Activated gamma-delta T cell treated with anti-CD3 and anti-CD28 coated beads, Interleukin-2, amount 50 U/mL, for 16 hours (primary cell): ENCODE results near the gene ADGRB3.
"Not testable (repeated sequence)": the region's sequence is repeated elsewhere in the genome, so short reads cannot be mapped to it uniquely, and the experiment has no call there.

Experiments
- DNase-seq: peaks from one replicate; pipeline ENCODE4 v3.0.0-alpha.2; 2020; ENCODE audit warnings: low read depth

Gene ADGRB3

DNA sequence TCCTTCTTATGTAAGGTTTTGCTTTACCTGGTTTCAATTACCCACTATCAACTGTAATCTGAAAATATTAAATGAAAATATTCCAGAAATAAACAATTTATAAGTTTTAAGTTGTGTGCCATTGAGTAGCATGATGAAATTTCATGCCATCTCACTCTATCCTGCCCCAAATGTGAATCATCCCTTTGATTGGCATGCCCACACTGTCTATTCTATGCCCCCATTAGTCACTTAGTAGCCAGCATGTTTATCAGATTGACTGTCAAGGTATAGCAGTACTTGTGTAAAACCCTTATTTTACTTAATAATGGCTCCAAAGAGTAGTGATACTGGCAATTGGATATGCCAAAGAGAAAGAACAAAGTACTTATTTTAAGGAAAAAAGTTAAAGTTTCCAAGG, 403.8 kb downstream of the ADGRB3 start:
- DNase-seq = no peak

DNA sequence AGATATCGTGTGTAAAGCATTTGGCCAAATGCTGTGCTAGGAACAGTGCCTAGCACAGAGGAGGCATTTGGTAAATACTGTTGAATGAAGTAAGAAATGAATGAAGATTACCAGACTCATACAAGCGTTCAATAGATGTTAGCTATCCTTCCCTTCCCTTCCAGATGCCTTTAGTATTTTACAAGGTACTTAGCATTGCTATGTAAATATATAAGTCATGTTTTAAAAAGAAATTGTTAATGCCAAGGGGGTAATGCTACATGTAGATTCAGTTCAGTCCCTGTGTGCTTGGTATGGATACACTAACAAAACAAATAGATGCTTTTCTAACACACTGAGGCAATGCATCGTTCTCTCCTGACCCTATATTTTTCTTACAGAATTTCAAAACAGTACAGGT, 407.2 kb downstream of the ADGRB3 start:
- no peak for DNase-seq

DNA sequence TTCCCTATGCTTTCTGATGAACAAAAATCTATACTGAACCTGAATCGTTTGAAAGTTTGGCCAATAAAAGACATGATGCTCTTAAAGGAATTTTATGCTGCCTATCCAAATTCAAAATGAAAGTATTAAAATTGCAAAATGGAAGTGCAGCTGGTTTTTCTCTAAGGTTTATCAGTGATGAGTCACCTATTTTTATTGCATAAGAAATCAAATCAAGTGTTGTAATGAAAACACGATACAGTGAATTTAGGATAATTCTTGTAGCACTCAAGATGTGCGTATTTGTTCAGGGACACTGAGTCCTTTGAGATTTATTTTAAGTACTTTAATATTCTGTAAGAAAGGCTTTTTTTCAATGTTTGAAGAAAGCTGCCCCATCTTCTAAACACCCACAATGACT, 409.5 kb downstream of the ADGRB3 start:
- no peak for DNase-seq

DNA sequence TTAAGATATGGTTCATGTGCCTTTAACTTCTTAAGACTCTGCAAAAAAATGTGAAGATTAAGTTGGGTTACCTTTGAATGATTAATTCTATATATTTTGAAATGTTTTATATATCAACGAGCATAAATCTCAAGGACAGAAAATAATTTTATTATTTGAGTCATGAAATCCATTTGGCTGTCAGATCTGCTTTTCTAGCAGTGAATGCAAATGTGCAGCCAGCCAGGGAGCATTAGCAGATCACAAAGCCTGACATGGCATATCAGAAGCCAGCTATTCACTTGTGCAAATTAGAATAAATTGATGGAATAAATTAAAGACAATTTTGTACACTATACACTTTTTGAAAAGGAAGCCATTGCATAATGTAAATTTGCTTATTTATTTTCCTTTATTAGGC, 424.3 kb downstream of the ADGRB3 start:
- DNase-seq = no peak

DNA sequence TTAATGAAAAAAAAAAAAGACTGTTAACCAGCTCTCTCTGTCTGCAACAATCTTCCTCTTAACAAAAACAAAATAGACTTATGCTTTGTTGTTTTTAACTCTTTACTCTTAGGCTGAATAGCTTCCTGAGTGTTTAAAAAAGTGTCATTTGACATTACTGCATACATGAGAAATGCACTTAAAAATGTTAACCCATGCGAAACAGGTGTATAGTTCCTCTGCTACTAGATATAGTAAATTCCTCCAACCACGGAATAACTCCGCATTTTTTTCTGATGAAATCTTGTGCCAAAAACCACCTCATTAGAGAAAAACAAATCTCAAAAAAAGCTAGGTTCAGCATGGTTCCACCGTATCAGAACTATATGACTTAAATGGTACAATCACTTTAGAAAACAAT, 426.0 kb downstream of the ADGRB3 start:
- no peak for DNase-seq

DNA sequence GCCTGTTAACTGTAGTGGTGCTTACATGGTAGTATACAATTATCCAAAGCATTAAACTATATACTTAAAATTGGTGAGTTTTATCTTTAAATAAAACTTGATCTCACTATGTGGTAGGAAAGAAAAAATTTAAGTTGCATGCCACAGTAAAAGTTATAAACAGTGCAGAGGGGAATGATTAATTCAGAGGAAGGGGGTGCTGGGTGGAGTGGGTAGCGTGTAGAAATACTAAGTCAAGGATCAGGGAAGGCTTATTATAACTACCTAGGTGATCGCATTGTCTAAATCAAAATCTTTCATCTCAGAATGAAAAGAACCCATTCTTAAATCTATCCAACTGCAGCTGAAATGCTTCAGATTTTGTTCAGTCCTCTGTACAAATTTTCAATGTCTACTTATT, 428.3 kb downstream of the ADGRB3 start:
- no peak for DNase-seq

DNA sequence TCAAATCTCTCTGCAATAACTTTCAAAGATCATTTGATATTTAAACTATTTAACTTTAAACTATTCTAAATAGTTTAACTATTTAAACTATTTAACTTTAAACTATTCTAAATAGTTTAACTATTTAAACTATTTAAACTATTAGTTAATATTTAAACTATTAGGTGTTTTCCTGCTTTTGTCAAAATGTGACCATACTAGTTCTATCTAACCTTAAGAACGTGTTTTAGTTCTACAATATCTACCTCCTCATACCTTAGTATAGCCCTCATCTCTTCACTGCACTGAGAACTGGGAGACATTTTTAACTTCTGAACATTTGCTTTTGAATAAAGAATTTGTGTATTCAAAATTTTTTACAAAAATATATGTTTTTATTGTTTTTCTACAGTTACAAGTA, 429.1 kb downstream of the ADGRB3 start:
- no peak for DNase-seq

DNA sequence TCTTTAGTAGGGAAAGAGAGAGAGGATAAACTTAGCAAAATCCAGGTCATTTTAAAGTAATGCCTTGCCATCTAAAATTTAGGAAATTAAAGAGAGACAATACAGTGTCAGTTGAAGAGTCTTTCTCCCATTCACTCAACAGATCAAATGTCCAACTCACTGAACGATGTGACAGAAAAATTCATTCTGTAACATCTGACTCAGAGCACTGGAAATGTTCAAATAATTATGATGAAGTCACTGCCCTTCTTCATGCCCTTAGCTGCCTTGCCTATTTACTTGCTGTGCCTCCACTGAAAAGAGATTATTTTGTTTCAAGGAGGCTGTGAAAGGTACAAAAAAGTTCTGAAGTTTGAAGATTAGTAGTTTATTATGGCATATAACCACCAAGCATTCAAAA, 434.8 kb downstream of the ADGRB3 start:
- no peak for DNase-seq

DNA sequence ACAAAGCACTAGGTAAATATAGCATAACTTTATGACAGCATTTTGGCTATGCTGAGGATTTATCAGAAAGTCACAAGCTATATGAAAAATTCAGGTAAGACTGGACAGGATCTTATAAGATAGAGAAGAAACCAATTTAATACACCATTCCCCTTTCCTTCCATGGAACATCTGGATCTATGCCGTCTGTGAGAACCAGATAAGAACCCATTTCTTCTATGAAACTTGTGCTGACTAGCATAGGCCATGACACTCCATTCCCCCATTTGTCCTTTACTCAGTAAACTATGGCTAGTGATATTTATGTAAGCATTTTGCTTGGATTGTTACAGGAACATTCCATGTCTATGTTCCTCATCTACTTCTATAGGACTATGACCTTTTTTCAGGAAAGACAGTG, 437.7 kb downstream of the ADGRB3 start:
- DNase-seq = no peak

DNA sequence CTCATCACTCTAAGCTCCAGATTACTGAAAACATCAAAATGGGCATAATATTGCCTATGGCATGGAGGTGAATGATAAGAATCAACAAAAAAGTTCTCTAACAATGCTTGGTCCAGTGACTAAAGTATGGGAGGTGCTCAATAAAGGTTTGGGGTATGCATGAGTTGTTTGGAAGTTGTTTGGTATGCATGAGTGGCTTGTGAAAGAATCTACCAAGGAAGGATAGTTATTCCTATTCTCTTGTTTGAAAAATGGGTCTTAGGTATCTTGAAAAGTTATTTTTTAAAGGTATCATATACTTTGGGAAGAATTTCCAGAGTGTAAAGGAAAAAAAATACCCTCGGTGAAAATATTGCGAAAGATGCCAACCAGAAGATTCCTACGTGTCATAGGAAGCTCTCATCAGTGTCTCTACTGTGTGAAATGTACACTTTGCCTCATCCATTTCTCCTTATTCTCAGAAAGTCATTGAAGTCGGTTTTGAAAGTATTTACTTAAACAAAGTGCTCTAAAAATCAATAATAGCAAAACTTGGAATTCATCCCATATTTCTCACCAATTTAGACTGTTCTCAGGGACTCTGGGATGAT, 449.8 kb downstream of the ADGRB3 start:
- no peak for DNase-seq

DNA sequence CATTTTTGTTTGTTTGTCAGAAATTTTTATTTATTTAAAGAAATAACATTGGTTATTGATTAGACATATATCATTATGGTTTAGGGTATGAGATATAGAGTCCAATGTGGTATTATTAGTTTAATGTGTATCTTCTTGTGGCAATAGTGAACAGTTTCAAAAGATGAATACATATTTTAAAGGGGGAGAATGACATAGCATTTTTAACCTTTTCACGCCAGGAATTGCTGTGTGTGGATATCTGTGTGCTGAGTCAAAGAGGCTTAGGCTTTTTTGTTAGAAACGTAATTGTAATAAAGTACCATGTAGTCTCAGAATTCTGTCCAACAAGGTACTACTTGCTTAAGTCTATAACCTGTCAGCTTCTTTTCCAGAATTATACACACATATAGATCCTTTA, 451.6 kb downstream of the ADGRB3 start:
- no peak for DNase-seq

DNA sequence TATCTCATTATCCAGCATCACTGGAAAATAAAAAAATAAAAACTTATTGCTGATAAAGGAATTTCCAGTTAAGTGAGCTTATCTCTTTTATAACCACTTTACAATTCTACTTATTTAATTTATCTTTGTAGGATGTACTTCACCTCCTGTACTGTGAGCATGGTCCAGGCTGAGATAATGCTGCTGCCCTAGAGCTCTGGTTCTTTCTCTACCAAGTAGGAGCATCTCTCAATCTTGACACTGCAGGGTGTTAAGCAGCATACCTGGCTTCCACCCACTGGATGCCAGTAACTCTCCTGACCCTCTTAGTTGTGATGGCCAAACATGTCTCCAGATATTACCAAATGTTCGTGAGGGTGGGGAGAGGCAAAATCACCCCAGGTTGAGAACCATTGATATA, 454.5 kb downstream of the ADGRB3 start:
- no peak for DNase-seq

DNA sequence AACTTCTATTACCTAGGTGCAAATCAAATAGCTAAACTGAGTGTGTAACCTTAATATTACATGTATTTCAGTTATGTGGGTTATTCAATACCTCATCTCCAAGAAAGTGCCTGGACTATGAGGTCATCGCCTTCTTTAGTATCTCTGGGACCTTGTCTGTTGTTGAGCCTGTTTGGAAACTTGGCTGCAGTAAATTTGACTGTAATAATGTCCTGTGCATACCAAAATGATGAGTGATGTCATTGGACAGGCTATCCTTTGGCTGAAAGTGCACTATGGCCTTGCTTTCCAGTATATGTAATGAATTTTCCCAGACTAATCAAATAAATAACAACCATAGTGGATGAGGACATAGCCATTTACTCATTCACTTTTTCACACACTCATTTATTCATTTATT, 455.1 kb downstream of the ADGRB3 start:
- DNase-seq = no peak

DNA sequence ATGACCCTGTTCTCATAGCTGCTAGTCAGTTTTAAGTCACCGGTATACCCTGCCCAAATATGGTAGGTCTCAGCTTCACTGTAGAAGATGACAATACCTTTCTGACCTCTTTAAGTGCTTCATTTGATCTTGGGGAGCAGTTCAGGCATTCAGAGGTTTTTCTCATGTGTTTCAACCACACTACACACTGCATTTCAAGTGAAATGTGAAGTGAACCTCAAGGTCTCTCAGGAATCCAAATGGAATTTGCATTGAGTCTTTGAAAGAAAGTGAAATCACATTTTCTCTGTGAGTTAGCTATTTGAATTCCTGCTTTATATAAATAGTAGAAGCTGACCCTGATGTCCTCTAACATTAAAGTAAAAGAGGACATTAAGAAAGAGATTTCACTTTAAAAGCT, 461.6 kb downstream of the ADGRB3 start:
- no peak for DNase-seq

DNA sequence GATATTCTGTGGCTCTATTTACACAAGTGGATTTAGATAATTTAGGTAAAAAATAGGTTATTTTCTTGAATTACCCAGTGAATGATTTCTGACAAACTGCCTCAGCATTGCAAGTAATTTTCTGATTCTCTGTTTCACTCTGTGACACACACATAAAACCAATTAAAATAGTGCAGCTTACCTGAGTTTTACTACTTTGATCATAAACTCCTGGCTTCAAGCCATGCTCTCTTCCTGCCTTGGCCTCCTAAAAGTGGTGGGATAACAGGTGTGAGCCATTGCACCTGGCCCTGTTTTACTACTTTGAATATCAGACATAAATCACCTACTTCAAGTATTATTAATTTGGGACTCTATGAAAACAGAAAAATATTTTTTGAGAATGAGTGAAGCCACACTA, 462.9 kb downstream of the ADGRB3 start:
- no peak for DNase-seq

DNA sequence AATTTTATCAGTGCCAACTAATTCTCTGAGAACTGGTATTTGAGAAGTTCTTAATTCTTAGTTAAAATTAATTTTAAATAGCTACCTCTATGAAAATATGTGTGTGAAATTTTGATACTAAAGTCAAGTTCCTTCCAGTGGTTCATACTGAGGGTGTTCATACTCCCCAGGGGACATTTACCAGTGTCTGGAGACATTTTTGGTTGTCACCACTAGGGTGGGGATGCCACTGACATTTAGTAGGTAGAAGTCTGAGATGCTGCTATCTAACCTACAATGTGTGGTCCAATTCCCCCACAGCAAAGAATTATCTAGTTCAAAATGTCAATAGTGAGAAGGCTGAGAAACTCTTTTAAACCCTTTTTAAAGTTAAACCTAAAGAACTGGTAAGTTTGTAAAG, 463.8 kb downstream of the ADGRB3 start:
- no peak for DNase-seq

DNA sequence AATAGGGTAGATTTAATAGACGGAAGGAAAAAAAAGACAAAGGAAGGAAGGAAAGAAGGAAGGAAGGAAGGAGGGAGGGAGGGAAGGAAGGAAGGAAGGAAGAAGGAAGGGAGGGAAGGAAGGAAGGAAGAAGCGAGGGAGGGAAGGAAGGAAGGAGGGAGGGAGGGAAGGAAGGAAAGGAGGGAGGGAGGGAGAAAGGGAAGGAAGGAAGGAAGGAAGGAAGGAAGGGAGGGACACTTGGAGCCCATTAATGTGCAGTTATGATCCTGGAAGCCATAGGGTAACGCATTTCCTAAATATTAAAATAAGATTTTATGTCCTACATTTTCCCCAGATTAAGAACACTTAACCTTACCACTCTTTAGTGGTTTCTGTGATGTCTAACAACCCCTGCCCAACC, 465.7 kb downstream of the ADGRB3 start:
- no peak for DNase-seq

DNA sequence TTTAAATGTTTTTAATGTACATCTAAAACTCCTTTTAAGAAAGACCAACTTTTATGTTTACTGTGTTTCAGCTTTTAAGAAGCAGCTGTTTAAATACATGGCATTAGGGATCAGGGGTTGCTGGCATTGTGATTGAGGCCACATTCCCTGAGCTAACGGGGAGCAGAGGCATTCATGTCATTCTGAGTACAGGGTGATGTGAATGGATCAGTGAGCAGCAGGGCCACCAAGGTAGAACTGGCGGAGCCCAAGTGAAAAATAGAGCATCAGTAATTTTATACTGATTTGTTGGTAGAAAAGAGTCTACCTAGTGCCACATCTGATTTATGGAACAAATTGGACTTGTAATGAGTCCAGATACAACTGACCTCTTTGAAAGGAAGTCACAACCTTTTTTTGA, 467.3 kb downstream of the ADGRB3 start:
- DNase-seq = no peak

DNA sequence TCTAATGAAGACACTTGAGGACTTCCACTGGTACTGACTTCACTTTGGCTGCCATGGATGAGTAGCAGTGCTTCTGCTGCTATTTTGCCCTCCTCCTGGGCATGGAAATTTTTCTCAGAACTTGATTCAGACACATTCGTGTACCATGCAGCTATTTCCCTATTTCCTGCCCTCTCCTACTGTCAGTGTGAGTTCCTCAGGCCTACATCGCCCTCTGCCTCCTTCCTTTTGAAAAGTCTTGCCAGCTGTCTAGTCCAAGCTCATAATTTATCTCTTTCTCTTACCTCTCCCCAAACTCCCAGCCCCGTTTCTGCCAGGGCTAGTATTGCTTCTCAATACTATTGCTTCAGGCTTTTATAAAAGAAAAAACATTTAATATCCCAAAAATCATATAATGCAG, 470.2 kb downstream of the ADGRB3 start:
- DNase-seq = no peak

DNA sequence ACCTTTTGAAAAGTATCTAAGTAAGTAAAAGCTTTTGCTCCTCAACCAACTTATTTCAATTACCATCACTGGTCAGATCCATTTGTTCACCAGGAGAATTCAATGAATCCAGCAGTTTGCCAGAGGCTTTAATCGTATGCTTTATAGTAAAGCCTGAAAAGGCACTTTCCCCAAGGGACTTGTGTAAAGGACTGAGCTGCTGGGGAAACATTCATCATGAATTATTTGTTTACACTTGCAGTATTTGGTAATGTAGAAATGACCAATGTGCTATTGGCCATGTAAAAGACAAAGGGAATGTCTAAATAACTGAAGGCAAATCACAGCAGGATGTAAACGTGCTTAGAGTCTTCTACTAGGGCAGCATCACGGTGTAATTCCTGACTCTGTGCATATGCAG, 471.4 kb downstream of the ADGRB3 start:
- no peak for DNase-seq

DNA sequence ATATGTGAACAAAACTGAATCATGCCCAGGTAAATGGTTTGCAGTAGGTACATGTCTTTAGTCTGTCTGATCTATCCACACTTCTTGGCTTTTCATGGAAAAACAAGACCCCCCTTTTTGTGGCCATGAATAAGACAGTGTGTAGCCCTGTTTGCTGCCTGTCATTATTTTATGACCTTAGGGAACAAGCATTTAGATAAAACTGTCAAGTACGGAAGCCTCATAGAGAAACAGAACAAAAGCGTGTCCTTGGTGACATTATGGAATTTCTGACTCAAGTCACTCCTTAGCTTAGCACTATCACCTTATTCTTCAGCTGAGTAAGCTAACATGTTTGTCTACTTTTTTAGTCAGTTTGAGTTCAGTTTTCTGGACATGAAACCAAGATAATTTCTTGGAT, 476.2 kb downstream of the ADGRB3 start:
- DNase-seq = no peak

DNA sequence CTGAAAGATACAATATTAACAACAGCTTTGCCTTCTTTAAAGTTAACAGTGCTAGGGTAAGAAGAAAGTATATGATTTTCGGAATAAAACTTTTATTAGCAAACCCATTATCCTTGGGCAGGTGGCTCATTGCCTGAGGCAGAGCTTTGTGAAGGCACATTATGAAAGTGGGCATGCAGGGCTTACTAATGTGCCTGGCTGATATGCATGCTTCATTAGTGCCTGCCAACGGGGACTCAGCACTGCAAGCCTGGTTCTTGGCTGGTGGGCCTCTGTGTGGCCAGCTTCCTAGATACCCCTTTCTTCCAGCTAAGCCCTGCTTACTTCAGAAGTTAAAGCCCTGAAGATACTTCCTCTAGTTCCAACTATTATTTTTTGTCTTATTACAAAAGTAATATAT, 481.6 kb downstream of the ADGRB3 start:
- DNase-seq = no peak

DNA sequence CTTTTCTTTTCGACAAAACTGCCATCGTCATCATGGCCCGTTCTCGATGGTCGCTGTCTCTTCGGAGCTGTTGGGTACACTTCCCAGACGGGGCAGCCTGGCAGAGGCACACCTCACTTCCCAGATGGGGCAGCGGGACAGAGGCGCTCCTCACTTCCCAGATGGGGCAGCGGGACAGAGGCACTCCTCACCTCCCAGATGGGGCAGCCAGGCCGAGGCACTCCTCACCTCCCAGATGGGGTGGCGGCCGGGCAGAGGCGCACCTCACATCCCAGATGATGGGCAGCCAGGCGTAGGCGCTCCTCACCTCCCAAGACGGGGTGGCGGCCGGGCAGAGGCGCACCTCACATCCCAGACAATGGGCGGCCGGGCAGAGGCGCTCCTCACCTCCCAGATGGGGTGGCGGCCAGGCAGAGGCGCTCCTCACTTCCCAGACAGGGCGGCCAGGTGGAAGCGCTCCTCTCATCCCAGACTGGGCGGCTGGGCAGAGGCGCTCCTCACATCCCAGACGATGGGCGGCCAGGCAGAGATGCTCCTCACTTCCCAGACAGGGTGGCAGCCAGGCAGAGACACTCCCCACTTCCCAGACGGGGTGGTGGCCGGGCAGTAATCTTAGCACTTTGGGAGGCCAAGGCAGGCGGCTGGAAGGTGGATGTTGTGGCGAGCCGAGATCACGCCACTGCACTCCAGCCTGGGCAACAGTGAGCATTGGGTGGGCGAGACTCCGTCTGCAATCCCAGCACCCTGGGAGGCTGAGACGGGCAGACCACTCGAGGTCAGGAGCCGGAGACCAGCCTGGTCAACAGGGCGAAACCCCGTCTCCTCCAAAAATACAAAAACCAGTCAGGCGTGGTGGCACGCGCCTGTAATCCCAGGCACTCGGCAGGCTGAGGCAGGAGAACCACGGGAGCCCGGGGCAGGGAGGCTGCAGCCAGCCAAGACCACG, 486.7 kb downstream of the ADGRB3 start:
- not testable (repeated sequence) for DNase-seq

DNA sequence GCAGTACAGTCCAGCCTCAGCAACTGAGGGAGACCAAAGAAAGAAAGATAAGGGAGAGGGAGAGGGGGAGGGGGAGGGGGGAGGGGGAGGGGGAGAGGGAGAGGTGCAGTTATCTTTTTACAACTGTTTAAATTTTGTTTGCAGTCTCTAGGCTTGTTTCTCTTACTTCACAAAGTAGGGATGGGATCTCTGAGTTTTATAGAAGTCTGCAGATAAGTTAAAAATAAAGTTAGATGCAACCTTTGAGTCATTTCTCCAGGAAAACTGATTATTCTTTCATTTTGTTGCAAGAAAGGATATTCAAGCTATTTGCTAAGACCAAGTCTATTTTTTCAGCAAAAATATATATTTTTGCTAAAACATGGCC, 487.3 kb downstream of the ADGRB3 start:
- DNase-seq = no peak
